AG10803 (cell line): ENCODE results near the gene KIAA1549.
A peak's percentile ranks its signal among the peaks of the same experiment; 100 is the strongest.
"Not testable (repeated sequence)": the region's sequence is repeated elsewhere in the genome, so short reads cannot be mapped to it uniquely, and the experiment has no call there.

Experiments
- DNase-seq: peaks from one replicate; pipeline ENCODE4 v3.0.0; 2010; ENCODE audit warnings: low read depth
- H3K4me3 ChIP-seq: 2 replicates; pipeline ENCODE4 v1.5.1; 2011; ENCODE audit warnings: mild to moderate bottlenecking, low read length, control low read depth
- CTCF ChIP-seq: conservative IDR thresholded peaks from 2 replicates; pipeline ENCODE4 v1.5.1; 2011; ENCODE audit warnings: mild to moderate bottlenecking, low read length, control low read depth, inconsistent platforms

The KIAA1549 gene

GRCh38 chr7:138981332-138982203 is at the start of gene KIAA1549:
KIAA1549 (minus strand) TSS chr7:138981389; CDS start chr7:138981269, 120 bp downstream.
- H3K4me3 ChIP-seq, result peak within 1 kb of the TSS; percentile 72
- peak; percentile 71 for DNase-seq
- TF ChIP-seq CTCF, result no peak

GRCh38 chr7:139029353-139029752 is 48.2 kb upstream of the KIAA1549 start:
- no peak for TF ChIP-seq CTCF
- no peak overlapping the region for H3K4me3 ChIP-seq
- no peak for DNase-seq

GRCh38 chr7:139026551-139026950 is 45.4 kb upstream of the KIAA1549 start:
- no peak for DNase-seq
- H3K4me3 ChIP-seq, result no peak overlapping the region
- no peak for TF ChIP-seq CTCF

GRCh38 chr7:139025861-139026260 is 44.7 kb upstream of the KIAA1549 start:
- DNase-seq, H3K4me3 ChIP-seq: not testable (repeated sequence)

- no peak for TF ChIP-seq CTCF
- DNase-seq, result peak; percentile 37
- H3K4me3 ChIP-seq, result no peak overlapping the region
Measured at GRCh38 chr7:139023076-139023475, 41.9 kb upstream of the KIAA1549 start.

- no peak for TF ChIP-seq CTCF
- DNase-seq, result no peak
- no peak overlapping the region for H3K4me3 ChIP-seq
Measured at GRCh38 chr7:139022286-139022685, 41.1 kb upstream of the KIAA1549 start.

GRCh38 chr7:139018910-139019309 is 37.7 kb upstream of the KIAA1549 start:
- no peak for DNase-seq
- H3K4me3 ChIP-seq, result no peak overlapping the region
- no peak for TF ChIP-seq CTCF
